Measurements from ENCODE around the gene FGFR3.

DNA sequence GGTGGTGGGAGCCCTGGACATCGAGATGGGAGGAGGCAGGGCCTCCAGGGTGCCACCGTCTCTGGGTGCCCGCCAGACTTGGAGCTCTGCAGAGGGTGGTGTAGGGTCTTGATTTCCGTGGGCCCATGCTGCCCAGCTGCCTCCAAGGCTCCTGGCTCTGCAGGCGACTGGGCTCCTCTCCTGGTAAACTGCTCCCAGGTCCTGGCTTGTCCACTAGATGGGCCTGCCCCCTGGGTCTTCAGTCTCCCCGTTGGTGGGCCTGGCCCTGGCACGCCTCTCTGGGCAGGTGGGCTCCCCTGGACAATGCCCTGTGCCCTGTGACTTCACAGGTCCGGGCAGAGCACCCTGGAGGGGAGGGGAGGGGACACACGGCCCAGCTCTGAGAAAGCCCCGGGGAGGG, 7.7 kb downstream of the FGFR3 start:
- TF ChIP-seq, protein P1, sequence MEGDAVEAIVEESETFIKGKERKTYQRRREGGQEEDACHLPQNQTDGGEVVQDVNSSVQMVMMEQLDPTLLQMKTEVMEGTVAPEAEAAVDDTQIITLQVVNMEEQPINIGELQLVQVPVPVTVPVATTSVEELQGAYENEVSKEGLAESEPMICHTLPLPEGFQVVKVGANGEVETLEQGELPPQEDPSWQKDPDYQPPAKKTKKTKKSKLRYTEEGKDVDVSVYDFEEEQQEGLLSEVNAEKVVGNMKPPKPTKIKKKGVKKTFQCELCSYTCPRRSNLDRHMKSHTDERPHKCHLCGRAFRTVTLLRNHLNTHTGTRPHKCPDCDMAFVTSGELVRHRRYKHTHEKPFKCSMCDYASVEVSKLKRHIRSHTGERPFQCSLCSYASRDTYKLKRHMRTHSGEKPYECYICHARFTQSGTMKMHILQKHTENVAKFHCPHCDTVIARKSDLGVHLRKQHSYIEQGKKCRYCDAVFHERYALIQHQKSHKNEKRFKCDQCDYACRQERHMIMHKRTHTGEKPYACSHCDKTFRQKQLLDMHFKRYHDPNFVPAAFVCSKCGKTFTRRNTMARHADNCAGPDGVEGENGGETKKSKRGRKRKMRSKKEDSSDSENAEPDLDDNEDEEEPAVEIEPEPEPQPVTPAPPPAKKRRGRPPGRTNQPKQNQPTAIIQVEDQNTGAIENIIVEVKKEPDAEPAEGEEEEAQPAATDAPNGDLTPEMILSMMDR (IDR thresholded peaks at IDR 0.05; ENCODE audit: control extremely low read depth in 1 of 3, insufficient read depth in 1 of 3, low read depth in 1 of 3, low read length in 3 of 3), result no peak
- no peak for TF ChIP-seq POLR2A (IDR thresholded peaks at IDR 0.05; ENCODE audit: control extremely low read depth in 1 of 2, low read depth in 2 of 2, low read length in 2 of 2)
- no peak for TF ChIP-seq POLR2AphosphoS5 (IDR thresholded peaks at IDR 0.05; ENCODE audit: low read depth, low read length)
- no peak for TF ChIP-seq TBP (IDR thresholded peaks at IDR 0.05; ENCODE audit: low read depth, low read length)
- TF ChIP-seq MAX (IDR thresholded peaks at IDR 0.05), result no peak

Measured in H1 (cell line).